Mesothelial cell of epicardium (in vitro differentiated cells): Measurements from ENCODE around the gene PRDM16. TPM values are rescaled to one million over a fixed set of nuclear protein-coding genes. Genes with fewer than 3 reads are reported as not detected.

Source experiments
- DNase-seq, 2 experiments: peaks; one replicate each; pipeline ENCODE4 v3.0.0; 2021; ENCODE audit warnings: low spot score in 2 of 2; ENCODE audit not compliant: unreplicated experiment in 2 of 2
- H3K27ac Mint-ChIP-seq: 2 replicates; pipeline ENCODE4 v1.8.0; 2021; ENCODE audit warnings: mixed read lengths
- H3K27me3 Mint-ChIP-seq: 2 replicates; pipeline ENCODE4 v1.8.0; 2021; ENCODE audit warnings: low read depth, mixed read lengths
- H3K36me3 Mint-ChIP-seq: 2 replicates; pipeline ENCODE4 v1.8.0; 2021; ENCODE audit warnings: mixed read lengths
- H3K4me1 Mint-ChIP-seq: 2 replicates; pipeline ENCODE4 v1.8.0; 2021; ENCODE audit warnings: mixed read lengths
- H3K4me3 Mint-ChIP-seq: 2 replicates; pipeline ENCODE4 v1.8.0; 2021; ENCODE audit warnings: mild to moderate bottlenecking, moderate library complexity, mixed read lengths
- H3K9me3 Mint-ChIP-seq: 2 replicates; pipeline ENCODE4 v1.8.0; 2021; ENCODE audit warnings: mixed read lengths
- total RNA-seq: library from RNA; stranded (reverse); gene quantifications from 3 replicates; pipeline ENCODE4 v1.2.1, GENCODE V29; 2021
- TF ChIP-seq, protein P1 (sequence below): fragments of 200-600 bp; sonication (generic); IDR thresholded peaks from one replicate; pipeline ENCODE4 v1.5.0; 2021; ENCODE audit warnings: antibody characterized with exemption; ENCODE audit not compliant: unreplicated experiment

PRDM16 gene
- total RNA-seq, 1 donor from 2014 or later: 1.4 TPM

DNA sequence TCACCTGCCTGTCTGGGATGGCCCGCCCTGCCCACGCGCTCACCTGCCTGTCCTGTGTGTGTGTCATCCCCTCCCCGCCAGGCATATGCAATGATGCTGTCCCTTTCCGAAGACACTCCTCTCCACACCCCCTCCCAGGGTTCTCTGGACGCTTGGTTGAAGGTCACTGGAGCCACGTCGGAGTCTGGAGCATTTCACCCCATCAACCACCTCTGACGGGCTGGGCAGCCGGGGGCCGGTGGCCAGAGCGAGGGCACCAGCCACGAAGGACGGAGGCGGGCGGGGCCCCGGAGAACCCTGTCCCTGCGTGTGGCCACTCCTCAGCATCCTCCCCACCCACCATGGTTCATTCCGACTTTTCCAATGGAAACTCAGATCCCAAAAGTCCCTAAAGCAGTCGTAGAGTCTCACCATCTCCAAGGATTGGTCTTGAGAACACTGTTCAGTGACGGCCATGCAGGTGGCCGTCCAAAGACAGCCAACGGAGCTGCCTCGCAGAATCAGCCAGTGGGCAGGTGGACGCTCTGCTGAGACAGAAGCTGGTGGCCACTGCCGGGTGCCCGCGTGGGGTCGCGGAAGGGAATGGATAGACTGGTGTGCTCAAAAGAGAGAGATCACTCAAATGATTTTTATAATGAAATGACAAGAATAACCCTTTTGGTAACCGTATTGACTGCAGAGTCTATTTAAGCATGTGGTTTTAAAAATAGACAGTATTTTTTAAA is 364.8 kb downstream of the PRDM16 start:
- DNase-seq: no peak
- Mint-ChIP-seq H3K4me1 (no peaks in the 10 kb centered on the region), H3K27ac (no peak overlapping the region), H3K27me3 (peaks cover 16% of the 10 kb centered on the region), H3K36me3 (no peaks in the 10 kb centered on the region), H3K4me3 (no peak overlapping the region), H3K9me3 (no peaks in the 10 kb centered on the region)
- TF ChIP-seq, protein P1, sequence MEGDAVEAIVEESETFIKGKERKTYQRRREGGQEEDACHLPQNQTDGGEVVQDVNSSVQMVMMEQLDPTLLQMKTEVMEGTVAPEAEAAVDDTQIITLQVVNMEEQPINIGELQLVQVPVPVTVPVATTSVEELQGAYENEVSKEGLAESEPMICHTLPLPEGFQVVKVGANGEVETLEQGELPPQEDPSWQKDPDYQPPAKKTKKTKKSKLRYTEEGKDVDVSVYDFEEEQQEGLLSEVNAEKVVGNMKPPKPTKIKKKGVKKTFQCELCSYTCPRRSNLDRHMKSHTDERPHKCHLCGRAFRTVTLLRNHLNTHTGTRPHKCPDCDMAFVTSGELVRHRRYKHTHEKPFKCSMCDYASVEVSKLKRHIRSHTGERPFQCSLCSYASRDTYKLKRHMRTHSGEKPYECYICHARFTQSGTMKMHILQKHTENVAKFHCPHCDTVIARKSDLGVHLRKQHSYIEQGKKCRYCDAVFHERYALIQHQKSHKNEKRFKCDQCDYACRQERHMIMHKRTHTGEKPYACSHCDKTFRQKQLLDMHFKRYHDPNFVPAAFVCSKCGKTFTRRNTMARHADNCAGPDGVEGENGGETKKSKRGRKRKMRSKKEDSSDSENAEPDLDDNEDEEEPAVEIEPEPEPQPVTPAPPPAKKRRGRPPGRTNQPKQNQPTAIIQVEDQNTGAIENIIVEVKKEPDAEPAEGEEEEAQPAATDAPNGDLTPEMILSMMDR: no peak

DNA sequence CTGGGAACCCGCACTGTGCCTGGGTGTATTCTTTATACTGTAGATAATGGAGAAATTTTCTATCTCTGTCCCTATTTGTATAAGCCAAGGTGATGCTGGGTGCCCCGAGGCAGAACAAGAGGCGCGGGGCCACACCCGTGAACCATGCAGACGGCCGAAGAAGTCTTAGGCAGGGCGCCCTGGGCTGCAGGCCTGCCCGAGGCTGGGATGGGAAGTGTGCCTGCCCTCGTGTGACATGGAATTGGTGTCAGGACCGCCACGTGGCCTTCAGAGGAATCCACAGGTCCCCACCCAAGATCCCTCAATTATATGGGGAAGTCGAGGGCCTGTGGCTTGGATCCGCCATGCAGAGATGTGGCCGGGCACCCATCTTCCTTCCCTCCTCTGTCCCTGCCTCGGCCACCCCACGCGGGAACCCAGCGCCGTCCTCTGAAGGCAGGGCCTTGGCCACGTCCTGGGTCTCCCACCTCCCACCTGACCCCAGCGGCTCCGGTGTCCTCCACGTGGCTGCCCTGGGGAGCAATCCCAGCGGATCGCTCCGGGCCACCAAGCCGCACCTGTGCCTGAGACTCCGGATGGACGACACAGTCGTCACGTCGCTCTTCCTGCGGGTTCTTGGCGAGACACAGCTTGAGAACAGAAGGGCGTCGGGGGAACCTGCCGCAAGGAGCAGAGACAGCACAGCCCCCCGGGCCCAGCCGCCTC is 365.6 kb downstream of the PRDM16 start:
- Mint-ChIP-seq H3K9me3 (no peaks in the 10 kb centered on the region), H3K36me3 (no peaks in the 10 kb centered on the region), H3K27me3 (peaks cover 16% of the 10 kb centered on the region), H3K4me3 (no peak overlapping the region), H3K27ac (no peak overlapping the region), H3K4me1 (no peaks in the 10 kb centered on the region)
- TF ChIP-seq, protein P1: no peak
- DNase-seq: no peak

DNA sequence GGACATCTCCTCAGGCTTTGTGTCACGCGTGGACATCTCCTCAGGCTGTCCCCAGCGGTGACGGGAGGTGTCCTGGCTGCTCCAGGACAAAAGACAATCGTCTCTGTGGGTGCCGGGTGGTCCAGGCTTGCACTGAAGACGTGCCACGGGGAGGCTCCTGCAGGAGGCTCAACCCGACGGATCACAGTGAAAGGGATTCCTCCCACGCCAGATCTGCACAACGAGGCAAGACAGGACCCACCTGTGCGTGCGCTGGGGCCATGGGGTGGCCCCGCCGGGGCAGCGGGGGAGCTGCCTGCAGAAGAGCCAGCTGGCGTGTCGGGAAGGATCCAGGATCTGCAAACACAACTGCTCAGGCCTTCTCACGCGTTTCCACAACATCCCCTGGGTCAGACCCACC is 366.7 kb downstream of the PRDM16 start:
- no peaks in the 10 kb centered on the region for H3K9me3 Mint-ChIP-seq
- H3K27me3 Mint-ChIP-seq: peaks cover 18% of the 10 kb centered on the region
- H3K36me3 Mint-ChIP-seq: no peaks in the 10 kb centered on the region
- H3K4me1 Mint-ChIP-seq: peaks cover 7% of the 10 kb centered on the region
- TF ChIP-seq, protein P1: no peak
- H3K4me3 Mint-ChIP-seq: no peak overlapping the region
- DNase-seq: no peak
- no peak overlapping the region for H3K27ac Mint-ChIP-seq

DNA sequence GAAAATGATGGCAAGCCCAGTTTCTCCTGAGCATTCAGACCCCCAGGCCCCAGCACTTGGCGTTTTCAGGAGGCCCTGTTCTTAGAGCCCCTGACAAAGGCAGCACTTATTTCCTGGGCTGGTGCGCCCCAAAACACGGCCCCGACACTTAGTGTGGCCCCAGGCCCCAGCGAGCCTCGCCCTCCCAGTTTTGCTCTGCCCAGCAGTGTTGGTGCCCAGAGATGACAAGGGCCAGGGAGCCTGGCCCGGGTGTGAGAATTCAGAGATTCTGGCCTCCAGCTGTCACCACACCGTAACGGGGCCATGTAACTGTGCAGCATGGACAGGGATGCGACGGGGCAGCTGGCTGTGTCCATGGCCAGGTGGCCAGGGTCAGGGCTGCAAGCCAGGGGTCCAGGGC is 367.4 kb downstream of the PRDM16 start:
- Mint-ChIP-seq H3K4me1 (peaks cover 11% of the 10 kb centered on the region), H3K27me3 (peaks cover 22% of the 10 kb centered on the region), H3K36me3 (no peaks in the 10 kb centered on the region), H3K4me3 (no peak overlapping the region), H3K9me3 (no peaks in the 10 kb centered on the region), H3K27ac (no peak overlapping the region)
- TF ChIP-seq, protein P1: no peak
- no peak for DNase-seq

DNA sequence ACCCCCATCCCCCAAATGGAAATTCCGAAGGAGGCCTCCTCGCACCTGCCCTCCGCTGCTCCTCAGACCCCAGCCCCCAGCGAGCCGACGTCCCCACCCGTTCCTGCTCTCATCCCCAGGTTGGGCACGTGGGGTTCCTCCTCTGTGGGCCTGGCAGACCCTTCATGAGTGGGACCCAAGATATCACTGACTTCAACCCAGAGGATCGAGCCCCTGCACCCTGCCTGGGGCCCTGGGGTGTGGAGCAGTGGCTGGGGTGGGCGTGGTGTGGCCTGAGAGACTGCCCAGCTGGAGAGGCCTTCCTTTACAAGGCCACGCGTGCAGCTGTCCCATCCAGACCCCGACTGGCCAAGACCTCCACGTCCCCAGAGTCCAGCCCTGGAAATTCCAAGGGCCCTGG is 367.9 kb downstream of the PRDM16 start:
- no peak for DNase-seq
- TF ChIP-seq, protein P1: no peak
- Mint-ChIP-seq H3K4me3 (no peak overlapping the region), H3K4me1 (peaks cover 14% of the 10 kb centered on the region), H3K36me3 (no peaks in the 10 kb centered on the region), H3K27ac (no peak overlapping the region), H3K27me3 (peaks cover 27% of the 10 kb centered on the region), H3K9me3 (no peaks in the 10 kb centered on the region)
